SK-N-MC (cell line): ENCODE measurements around the gene UBB.

Experiments used
- DNase-seq: peaks from one replicate; pipeline ENCODE4 v3.0.0-alpha.2; 2011; ENCODE audit warnings: low read depth, low spot score
- H3K27ac ChIP-seq: fragments of 200-600 bp; sonication (generic); 2 replicates; pipeline ENCODE4 v1.5.1; 2016; ENCODE audit warnings: mixed run types
- H3K36me3 ChIP-seq: fragments of 200-600 bp; sonication (generic); 2 replicates; pipeline ENCODE4 v1.6.1; 2017; ENCODE audit warnings: antibody characterized with exemption, low read length, mixed read lengths; ENCODE audit not compliant: insufficient read depth
- H3K4me3 ChIP-seq: fragments of 200-600 bp; sonication (generic); 2 replicates; pipeline ENCODE4 v1.5.1; 2016
- H3K9ac ChIP-seq: fragments of 200-600 bp; sonication (generic); 2 replicates; pipeline ENCODE4 v1.8.0; 2017; ENCODE audit warnings: mixed run types, mixed read lengths; ENCODE audit not compliant: insufficient read length
- H3K9me3 ChIP-seq: fragments of 200-600 bp; sonication (generic); 2 replicates; pipeline ENCODE4 v1.6.1; 2017; ENCODE audit warnings: low read depth, mild to moderate bottlenecking, antibody characterized with exemption, low read length, moderate library complexity, mixed read lengths
- EZH2 ChIP-seq: fragments of 200-600 bp; sonication (generic); IDR thresholded peaks from one replicate; pipeline ENCODE4 v1.6.1; 2017; ENCODE audit warnings: antibody characterized with exemption
- FOXP2 ChIP-seq: optimal IDR thresholded peaks from 2 replicates; pipeline ENCODE3; 2011; ENCODE audit warnings: mild to moderate bottlenecking, moderate library complexity; ENCODE audit not compliant: insufficient read depth; ENCODE audit errors: extremely low read length, control extremely low read depth
- POLR2AphosphoS5 ChIP-seq: IDR thresholded peaks from 2 replicates; pipeline ENCODE4 v1.6.1; 2012; ENCODE audit warnings: mild to moderate bottlenecking, low read depth, low read length, borderline replicate concordance

UBB gene

DNA sequence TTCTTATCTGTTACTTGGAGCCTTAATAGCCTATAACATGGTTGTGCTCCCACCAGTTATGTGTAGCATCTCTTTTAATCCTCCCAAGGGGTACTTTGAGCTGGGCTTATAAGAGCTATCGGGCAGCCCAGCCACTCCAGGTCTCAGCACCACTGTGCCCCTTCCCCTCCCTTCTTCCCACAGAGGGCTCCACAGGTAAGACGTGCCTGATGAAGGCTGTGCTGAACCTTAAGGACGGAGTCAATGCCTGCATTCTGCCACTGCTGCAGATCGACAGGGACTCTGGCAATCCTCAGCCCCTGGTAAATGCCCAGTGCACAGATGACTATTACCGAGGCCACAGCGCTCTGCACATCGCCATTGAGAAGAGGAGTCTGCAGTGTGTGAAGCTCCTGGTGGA, 41.5 kb downstream of the UBB start:
- Histone ChIP-seq H3K9me3 (no peaks in the 10 kb centered on the region), H3K36me3 (no peaks in the 10 kb centered on the region), H3K9ac (no peak overlapping the region), H3K27ac (no peak overlapping the region), H3K4me3 (no peak overlapping the region)
- DNase-seq, result no peak
- TF ChIP-seq EZH2, result no peak

GRCh38 chr17:16423226-16423872, 42.5 kb downstream of the UBB start:
- Histone ChIP-seq H3K9ac (no peak overlapping the region), H3K4me3 (no peak overlapping the region), H3K9me3 (no peaks in the 10 kb centered on the region), H3K36me3 (no peaks in the 10 kb centered on the region), H3K27ac (no peak overlapping the region)
- DNase-seq, result no peak
- TF ChIP-seq EZH2 (no peak), FOXP2 (no peak), POLR2AphosphoS5 (no peak)

- no peak overlapping the region for H3K27ac ChIP-seq
- no peaks in the 10 kb centered on the region for H3K9me3 ChIP-seq
- H3K36me3 ChIP-seq, result no peaks in the 10 kb centered on the region
- no peak for DNase-seq
- H3K4me3 ChIP-seq, result no peak overlapping the region
- no peak for TF ChIP-seq POLR2AphosphoS5
- TF ChIP-seq EZH2, result no peak
- no peak for TF ChIP-seq FOXP2
- no peak overlapping the region for H3K9ac ChIP-seq
These were observed 44.3 kb downstream of the UBB start for GRCh38 chr17:16425202-16425601.

DNA sequence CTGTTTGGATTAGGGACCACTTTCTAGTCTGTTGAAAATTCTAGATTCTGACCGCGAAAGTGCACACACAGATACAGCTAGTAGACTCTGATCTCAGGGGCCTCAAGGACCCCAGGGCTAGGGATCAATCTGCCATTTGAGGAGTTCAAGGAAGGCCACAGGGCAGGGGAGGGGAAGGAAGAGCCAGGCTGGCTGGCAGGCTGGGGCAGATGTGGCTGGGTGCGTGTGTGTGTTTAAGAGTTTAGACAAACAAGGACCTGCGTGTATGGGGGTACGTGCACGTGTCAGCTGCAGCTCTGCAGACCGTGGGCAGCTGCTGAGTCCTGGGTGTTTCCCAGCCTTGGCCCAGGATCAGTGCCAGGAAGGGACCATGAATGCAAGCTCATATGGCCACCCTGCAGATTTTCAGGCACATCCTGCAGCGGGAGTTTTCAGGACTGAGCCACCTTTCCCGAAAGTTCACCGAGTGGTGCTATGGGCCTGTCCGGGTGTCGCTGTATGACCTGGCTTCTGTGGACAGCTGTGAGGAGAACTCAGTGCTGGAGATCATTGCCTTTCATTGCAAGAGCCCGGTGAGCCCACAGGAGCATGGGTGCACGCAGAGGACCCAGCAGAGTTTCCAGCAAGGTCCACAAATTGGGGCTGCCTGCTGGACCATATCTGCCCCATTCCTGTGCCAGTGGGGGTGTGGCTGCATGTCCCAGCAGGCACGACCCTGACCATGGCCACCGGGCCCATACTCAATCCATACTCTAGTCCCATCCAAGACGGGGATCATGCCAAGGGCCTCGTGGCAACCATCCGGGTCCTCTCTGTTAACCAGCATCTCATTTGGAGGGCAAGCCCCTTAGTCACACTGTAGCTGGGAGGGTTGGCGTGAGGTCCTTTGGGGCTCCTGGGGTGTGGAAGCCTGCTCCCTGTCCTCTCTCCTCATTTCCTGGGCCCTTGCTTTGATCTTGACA, 45.1 kb downstream of the UBB start:
- Histone ChIP-seq H3K36me3 (no peaks in the 10 kb centered on the region), H3K27ac (no peak overlapping the region), H3K9me3 (no peaks in the 10 kb centered on the region), H3K9ac (no peak overlapping the region), H3K4me3 (no peak overlapping the region)
- TF ChIP-seq EZH2 (no peak), FOXP2 (no peak), POLR2AphosphoS5 (no peak)
- DNase-seq, result no peak

DNA sequence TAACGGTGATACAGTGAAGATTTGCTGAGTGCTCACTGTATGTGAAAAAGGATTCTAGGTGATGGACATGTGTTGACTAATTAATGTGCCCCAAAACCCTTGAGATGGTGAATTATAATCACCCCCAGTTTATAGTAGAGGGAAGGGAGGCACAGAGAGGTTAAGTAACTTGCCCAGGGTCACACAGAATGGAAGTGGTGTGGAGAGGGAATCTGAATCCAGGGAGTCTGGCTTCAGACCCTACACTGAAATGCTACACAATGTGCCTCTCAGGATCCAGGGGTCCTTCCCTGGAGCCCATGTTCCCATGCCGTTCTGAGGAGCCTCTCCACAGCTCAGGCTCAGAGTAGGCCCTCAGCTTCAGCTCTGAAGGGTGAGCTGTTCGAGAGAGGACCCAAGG, 46.1 kb downstream of the UBB start:
- TF ChIP-seq FOXP2 (no peak), POLR2AphosphoS5 (no peak), EZH2 (no peak)
- no peak for DNase-seq
- no peaks in the 10 kb centered on the region for H3K36me3 ChIP-seq
- no peak overlapping the region for H3K27ac ChIP-seq
- no peak overlapping the region for H3K9ac ChIP-seq
- no peaks in the 10 kb centered on the region for H3K9me3 ChIP-seq
- no peak overlapping the region for H3K4me3 ChIP-seq

GRCh38 chr17:16428098-16428882, 47.4 kb downstream of the UBB start:
- Histone ChIP-seq H3K9me3 (no peaks in the 10 kb centered on the region), H3K27ac (no peak overlapping the region), H3K4me3 (no peak overlapping the region), H3K9ac (no peak overlapping the region), H3K36me3 (no peaks in the 10 kb centered on the region)
- DNase-seq, result no peak
- TF ChIP-seq POLR2AphosphoS5 (no peak), EZH2 (no peak)

DNA sequence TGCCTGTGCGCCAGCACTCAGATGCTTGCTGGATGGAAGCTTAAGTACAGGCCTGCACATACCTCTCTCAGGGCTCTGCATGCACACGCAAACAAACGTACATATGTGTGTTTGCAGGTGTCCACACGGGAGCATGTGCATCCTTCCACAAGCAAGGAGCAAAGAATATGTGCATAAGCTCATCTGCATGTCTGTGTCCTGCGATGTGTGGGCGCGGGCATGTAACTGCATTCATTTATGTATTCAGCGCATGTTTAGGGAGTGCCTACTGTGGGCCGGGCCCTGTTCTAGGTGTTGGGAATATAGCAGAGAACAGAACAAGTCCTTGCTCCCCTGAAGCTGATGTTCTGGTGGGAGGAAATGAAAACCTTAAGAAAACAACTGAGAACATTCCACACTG, 48.2 kb downstream of the UBB start:
- Histone ChIP-seq H3K36me3 (no peaks in the 10 kb centered on the region), H3K9ac (no peak overlapping the region), H3K27ac (no peak overlapping the region), H3K9me3 (no peaks in the 10 kb centered on the region), H3K4me3 (no peak overlapping the region)
- DNase-seq, result no peak
- TF ChIP-seq EZH2 (no peak), FOXP2 (no peak), POLR2AphosphoS5 (no peak)

DNA sequence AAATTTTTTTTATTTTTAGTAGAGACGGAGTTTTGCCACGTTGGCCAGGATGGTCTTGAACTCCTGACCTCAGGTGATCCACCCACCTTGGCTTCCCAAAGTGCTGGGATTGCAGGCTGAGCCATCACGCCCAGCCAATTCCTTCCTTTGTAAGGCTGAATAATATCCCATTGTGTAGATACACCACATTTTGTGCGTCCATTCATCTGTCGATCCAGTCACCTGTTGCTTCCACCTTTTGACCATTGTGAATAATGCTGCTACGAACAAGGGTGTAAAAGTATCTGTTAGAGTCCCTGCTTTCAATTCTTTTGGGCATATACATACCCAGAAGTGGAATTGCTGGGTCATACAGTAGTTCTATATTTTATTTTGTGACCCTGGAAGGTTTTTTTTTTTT, 49.8 kb downstream of the UBB start:
- no peak for TF ChIP-seq EZH2
- Histone ChIP-seq H3K36me3 (no peaks in the 10 kb centered on the region), H3K9me3 (no peaks in the 10 kb centered on the region), H3K9ac (no peak overlapping the region), H3K27ac (no peak overlapping the region), H3K4me3 (no peak overlapping the region)
- no peak for DNase-seq

DNA sequence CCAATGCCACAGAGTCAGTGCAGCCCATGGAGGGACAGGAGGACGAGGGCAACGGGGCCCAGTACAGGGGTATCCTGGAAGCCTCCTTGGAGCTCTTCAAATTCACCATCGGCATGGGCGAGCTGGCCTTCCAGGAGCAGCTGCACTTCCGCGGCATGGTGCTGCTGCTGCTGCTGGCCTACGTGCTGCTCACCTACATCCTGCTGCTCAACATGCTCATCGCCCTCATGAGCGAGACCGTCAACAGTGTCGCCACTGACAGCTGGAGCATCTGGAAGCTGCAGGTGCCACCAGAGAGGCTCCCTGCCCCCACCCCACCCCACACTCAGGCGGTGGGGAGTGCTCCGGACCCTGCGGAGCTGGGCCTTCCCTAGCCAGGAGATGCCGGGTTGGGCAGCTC, 51.1 kb downstream of the UBB start:
- no peak overlapping the region for H3K4me3 ChIP-seq
- H3K9me3 ChIP-seq, result no peaks in the 10 kb centered on the region
- DNase-seq, result no peak
- no peak overlapping the region for H3K27ac ChIP-seq
- no peak overlapping the region for H3K9ac ChIP-seq
- H3K36me3 ChIP-seq, result no peaks in the 10 kb centered on the region
- TF ChIP-seq EZH2 (no peak), POLR2AphosphoS5 (no peak), FOXP2 (no peak)
